Activated CD8-positive, alpha-beta memory T cell treated with anti-CD3 and anti-CD28 coated beads for 36 hours (primary cell): ENCODE results near the gene PRM1. TPM values are rescaled to one million over a fixed set of nuclear protein-coding genes. Genes with fewer than 3 reads are reported as not detected.

ENCODE experiments used
- CTCF ChIA-PET: fragments of 350-600 bp; sonication (Branson Sonifier 250); formaldehyde crosslinking; loops from one replicate; lab custom pipeline; 2021; ENCODE audit warnings: antibody characterized with exemption; lab: Charles Lee
- POLR2A ChIA-PET: fragments of 350-600 bp; sonication (Branson Sonifier 250); formaldehyde crosslinking; loops from one replicate; lab custom pipeline; 2021; ENCODE audit warnings: antibody characterized with exemption; lab: Charles Lee
- total RNA-seq, 2 experiments: library from RNA; stranded (reverse); gene quantifications; one replicate each; pipeline ENCODE4 v1.2.3, GENCODE V29; 2021

Gene PRM1
- total RNA-seq, 2 experiments from 2014 or later, result not detected

DNA sequence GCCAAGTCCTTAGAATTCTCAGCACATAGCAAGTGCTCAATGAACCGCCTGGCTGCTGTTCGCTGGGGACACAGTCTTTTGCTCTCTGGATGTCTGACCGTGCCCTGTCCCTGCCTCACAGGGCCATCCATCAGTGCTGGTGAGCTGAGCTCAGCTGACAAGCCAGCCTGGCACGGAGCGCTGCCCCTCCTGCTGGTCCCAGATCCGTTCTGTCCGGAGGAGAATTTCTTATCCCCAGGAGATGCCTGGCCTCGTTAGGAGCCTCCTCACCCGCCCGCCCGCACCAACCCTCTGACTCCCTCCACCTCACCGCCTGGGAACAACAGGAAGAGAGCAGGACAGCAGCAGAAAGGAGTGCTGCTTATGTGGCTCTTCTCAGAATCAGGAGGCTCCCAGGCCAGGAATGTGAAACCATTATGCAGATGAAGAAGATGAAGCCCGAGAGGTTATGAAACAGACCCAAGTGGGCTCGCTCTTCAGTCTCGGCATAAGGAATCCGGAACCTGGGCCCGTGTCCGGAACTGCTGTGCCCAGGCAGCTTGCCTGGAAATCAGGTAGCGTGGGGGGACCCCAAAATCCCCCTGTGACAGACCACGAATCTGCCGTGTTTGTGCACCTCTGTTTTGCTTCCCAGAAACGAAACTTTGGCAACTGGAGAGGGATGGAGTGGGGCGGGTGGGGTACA lies 35.3 kb upstream of the PRM1 start:
- CTCF ChIA-PET, result no interaction called here
- POLR2A ChIA-PET, result no interaction called here

- ChIA-PET CTCF (no interaction called here), POLR2A (no interaction called here)
Observed at GRCh38 chr16:11315510-11315909, 34.4 kb upstream of the PRM1 start.

- CTCF ChIA-PET, result no interaction called here
- POLR2A ChIA-PET, result no interaction called here
Observed at GRCh38 chr16:11314309-11314894, 33.3 kb upstream of the PRM1 start.

DNA sequence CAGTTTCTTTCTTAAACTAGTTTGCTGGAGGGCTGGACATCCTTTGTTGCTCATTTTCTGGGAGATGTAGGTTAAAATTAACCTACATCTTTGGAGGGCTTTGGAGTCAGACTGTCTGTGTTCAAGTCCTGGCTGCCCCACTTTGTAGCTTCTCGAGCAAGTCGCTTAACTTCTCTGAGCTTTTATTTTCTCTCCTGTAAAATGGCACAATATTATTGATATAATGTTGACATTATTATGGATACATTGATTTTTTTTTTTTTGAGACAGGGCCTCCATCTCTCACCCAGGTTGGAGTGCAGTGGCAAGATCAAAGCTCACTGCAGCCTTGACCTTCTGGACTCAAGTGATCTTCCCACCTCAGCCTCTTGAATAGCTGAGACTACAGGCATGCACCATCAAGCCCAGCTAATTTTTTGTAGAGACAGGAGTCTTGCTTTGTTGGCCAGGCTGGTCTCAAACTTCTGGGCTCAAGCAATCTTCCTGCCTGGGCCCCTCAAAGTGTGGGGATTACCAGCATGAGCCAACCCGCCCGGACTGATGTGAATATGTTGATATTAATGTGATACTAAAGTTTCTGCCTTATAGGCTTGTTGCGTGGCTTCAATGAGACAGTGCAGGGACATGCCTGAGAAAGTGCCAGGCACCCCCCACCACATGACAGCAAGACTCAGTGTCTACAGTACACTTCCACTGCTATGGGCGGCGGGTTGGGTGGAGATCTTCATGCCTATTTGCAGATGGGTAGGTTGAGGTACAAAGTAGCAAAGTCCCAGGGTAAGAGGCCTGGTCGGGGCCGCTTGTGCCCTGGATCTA lies 32.6 kb upstream of the PRM1 start:
- ChIA-PET POLR2A (no interaction called here), CTCF (no interaction called here)

DNA sequence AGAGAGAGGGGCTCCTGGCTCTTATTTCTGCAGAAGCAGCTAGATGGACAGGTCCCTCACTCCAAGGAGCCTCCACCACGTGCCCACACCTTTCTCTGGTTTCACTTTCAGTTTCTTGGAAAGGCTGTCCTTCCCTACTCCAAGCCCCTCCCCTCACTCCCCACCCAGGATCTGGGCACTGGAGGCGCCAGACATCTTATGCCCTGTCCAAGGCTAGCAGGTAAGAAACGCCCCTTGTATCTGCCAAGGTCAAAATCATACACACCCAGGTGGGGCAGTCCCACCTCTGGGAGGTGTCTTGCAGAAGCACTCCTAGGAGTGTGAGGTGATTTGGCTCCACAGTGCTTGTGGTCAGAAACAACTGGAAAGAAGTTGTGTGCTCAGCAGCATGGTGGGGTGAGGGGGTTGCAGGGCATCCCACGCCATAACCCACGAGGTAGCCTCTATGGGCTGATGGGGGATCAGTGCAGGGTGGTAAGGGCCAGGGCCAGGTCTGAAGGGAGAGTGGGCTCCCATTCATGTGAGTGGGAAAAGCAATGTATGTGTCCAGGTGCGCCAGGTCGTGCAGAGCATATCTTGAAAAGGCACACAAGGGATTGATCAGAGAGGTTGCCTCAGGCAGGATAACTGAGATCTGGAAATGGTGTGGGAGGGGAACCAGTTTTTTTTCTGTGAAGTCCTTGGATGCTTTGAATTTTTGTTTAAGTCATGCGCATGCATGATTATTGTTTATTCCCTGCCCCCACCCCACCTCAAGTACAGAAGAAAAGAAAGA lies 31.8 kb upstream of the PRM1 start:
- POLR2A ChIA-PET, result no interaction called here
- CTCF ChIA-PET, result interaction anchor here (1.0 kb wide), 1 partner anchor 16 kb away, joined by 3 read pairs; no protein-coding TSS in a partner anchor

DNA sequence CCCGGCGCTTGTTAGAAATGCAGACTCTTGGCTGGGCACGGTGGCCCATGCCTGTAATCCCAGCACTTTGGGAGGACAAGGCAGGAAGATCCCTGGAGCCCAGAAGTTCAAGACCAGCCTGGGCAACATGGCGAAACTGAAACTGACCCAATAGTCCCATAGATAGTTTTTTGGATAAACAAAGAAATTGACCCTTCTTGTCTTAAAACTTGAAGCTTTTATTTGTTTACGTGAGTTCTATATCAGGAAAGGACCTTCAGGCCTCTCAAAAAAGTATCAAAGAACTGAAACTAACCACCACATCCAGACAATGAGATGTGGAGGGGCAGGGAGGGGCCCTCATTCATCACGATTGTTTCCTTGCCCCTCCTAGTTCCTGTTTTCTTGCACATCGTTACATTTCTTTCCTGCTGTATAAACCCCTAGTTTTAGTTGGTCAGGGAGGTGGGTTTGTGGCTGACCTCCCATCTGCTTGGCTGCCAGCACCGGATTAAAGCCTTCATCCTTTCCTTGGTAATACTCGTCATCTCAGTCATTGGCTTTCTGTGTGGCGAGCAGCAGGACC lies 29.9 kb upstream of the PRM1 start:
- ChIA-PET CTCF (interaction anchor here (0.7 to 1.6 kb wide), 3 partner anchors 13 to 55 kb away, joined by 3 to 4 read pairs (median 3); partner anchors contain the start of gene SOCS1), POLR2A (interaction anchor here (0.6 to 2.4 kb wide), 4 partner anchors 14 to 55 kb away, joined by 3 to 15 read pairs (median 4); partner anchors contain the start of gene SOCS1)

DNA sequence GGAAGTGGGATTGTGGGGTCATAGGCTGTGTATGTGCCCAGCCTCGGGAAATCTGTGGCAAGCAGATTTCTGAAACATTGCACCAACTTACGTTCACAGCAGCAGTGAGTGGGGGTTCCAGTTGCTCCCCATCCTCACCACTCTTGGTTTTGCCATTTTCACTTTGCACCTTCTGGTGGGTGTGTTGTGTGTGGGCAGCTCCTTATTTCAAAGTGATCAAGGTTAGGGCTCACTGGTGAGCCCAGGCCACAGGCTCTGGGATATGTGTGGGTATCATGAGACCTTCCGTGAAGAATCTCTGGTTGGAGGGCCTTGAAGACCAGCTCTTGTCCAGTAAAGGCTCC lies 29.5 kb upstream of the PRM1 start:
- ChIA-PET CTCF (interaction anchor here (1.2 to 1.6 kb wide), 2 partner anchors 12 to 27 kb away, joined by 3 to 4 read pairs; no protein-coding TSS in a partner anchor), POLR2A (interaction anchor here (0.6 to 2.4 kb wide), 3 partner anchors 44 to 54 kb away, joined by 3 to 15 read pairs (median 4); partner anchors contain the start of gene SOCS1)

- POLR2A ChIA-PET, result interaction anchor here (2.4 kb wide), 1 partner anchor 54 kb away, joined by 15 read pairs; the partner anchor contains the start of gene SOCS1
Observed at GRCh38 chr16:11309895-11310633, 28.9 kb upstream of the PRM1 start.

DNA sequence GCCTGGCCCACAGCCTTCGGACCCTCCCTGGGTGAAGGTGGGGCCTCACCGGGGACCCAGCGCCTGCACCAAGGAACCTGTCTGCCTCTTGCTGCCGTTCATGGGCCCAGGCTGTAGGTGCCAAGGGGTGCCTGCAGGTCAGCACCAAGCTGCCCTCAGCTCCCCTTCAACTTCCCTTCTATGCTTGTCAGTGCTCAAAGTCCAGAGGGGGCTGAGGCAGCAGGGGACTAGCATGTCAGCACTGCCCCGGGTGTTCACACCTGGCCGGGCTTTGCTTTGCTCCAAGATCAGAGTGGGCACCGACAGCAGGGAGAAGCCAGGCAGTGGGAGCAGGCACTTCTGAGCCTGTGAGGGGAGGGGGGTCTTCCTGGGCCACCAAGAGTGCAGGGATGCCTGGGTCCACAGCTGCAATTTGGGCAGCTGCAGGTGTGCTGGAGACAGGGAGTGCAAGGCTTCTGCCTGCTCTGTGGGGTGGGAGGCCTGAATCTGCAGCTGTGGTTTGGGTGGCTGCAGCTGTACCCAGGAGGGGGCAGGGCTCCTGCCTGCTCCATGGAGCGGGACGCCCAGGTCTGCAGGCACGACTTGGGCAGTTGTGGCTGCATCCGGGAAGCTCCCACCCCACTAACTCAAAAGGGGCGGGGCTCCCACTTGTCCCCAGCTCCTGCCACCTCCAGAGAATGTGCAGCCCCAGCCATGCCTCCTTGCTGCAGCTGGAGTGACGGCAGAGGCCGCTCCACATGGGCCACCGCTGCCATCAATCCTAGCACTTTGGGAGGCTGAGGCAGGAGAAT lies 27.6 kb upstream of the PRM1 start:
- ChIA-PET CTCF (interaction anchor here (1.2 kb wide), 1 partner anchor 10 kb away, joined by 4 read pairs; no protein-coding TSS in a partner anchor), POLR2A (no interaction called here)

More at GRCh38 chr16:11309895-11310633, 28.9 kb upstream of the PRM1 start:
- CTCF ChIA-PET, result interaction anchor here (1.2 to 1.6 kb wide), 2 partner anchors 12 to 28 kb away, joined by 3 to 4 read pairs; no protein-coding TSS in a partner anchor

GRCh38 chr16:11307639-11308492 lies 26.7 kb upstream of the PRM1 start:
- ChIA-PET POLR2A (no interaction called here), CTCF (interaction anchor here (1.2 kb wide), 1 partner anchor 9 kb away, joined by 4 read pairs; no protein-coding TSS in a partner anchor)

DNA sequence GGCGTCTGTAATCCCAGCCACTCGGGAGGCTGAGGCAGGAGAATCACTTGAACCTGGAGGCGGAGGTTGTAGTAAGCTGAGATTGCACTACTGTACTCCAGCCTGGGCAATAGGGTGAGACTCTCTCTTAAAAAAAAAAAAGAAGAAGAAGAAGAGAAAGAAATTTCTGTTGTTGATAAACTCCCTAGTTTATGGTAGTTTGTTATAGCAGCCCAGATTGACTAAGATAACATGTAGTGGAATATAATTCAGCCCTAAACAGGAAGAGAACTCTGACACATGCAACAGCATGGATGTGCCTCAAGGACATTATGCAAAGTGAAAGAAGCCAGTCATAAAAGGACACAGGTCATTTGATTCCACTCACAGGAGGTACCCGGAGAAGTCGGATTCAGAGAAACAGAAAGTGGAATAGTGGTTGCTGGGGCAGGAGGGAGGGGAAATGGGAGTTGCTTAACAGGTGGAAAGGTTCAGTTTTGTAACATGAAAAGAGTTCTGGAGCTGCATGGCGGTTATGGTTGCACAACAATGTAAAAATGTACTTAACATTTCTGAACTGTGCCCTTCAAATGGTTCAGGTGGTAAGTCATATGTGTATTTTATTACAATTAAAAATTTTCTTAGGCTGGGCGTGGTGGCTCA lies 26.0 kb upstream of the PRM1 start:
- ChIA-PET CTCF (no interaction called here), POLR2A (no interaction called here)

- POLR2A ChIA-PET, result no interaction called here
Observed at GRCh38 chr16:11306381-11306780, 25.3 kb upstream of the PRM1 start.

GRCh38 chr16:11303405-11304138 lies 22.4 kb upstream of the PRM1 start:
- ChIA-PET POLR2A (no interaction called here), CTCF (no interaction called here)

More at GRCh38 chr16:11306381-11306780, 25.3 kb upstream of the PRM1 start:
- CTCF ChIA-PET, result no interaction called here

- ChIA-PET POLR2A (no interaction called here), CTCF (no interaction called here)
Observed at GRCh38 chr16:11302977-11303376, 21.8 kb upstream of the PRM1 start.
